ENCODE measurements around the gene ARFGAP2.

Gene ARFGAP2

DNA sequence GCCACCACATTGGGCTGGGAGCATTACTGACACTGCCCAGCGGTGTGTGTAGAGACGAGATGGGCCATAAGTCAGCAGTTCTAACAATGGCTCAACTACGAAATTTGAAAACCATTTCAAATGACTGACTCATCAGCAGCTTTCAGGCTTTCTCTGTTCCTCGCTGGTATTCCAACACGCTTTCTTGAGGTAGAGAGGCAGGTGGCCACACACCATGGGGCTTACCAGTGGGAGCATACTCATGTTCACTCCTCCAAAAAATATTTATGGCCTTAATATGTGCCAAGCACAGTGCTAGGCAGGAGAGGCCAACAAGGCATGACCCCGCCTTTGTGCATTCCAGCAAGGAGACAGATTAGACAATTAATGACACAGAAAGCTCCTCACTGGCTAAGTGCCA, 20.3 kb downstream of the ARFGAP2 start:
- CTCF ChIA-PET: interaction anchor here (1.7 to 2.4 kb wide), 2 partner anchors 10 to 260 kb away, joined by 4 to 10 read pairs; no protein-coding TSS in a partner anchor
- Mint-ChIP-seq H3K9me3 (no peaks in the 10 kb centered on the region), H3K36me3 (no peaks in the 10 kb centered on the region), H3K4me3 (no peak overlapping the region), H3K27me3 (no peaks in the 10 kb centered on the region), H3K4me1 (peaks cover 40% of the 10 kb centered on the region), H3K27ac (no peak overlapping the region)
- DNase-seq: no peak

DNA sequence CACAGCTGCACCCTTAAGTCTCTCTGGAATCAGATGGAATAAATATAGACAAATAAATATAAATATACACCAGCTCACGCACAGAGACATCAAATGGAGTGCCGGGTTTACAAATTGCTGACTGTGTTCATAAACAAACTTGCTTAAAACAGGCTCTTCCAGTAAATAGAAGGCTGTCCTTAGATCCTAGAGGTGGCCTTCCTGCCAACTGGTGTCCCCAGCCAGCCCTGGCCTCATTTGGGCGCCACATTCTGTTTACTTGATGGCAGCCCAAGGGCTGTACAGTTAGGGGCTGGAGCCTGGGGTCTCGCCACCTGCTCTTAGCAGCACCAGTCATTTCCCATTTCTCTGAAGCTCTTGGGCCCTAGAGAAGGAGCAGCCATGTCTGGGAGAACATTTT, 20.8 kb downstream of the ARFGAP2 start:
- no peaks in the 10 kb centered on the region for H3K9me3 Mint-ChIP-seq

DNA sequence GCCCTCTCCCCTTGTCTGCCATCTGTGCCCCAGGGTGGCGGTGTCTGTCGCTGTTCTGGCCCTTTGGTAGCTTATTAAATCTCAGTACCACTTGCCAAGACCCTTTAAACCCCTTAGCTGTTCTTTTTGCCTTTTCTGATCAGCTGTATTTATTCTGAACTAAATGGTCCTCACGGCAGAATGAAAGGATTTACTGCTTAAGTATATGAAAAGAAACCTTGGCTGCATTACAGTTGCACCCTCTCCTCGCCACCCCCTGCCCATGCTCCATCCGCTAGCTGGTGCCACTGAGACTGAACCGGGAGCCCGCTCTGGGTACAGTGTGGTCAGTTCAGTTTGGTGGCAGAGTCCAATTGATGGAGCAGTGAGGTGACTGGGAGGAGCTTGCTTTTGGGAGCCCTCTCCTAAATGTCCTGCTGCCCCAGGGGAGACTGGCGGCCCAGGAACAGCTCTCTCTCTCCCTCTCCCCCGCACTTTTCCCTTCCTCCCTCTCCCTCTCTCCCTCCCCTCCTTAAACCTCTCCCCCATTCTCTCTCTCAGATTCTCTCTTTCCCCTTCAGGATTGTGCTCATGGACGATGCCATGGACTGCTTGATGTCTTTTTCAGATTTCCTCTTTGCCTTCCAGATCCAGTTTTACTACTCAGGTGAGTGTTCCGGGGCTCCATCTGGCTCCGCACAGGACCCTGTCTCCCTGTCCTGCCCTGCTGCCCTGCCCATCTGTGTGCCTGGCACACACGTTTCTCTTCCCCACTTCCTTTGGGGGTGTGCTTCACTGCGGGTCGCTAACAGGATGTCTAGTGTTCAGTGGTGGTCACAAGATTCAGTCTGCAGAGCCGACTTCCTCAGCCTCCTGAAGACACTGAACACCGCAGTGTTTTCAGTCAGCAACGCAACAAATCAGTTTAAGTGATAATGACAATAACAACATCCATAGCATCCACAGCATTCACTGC, 21.8 kb downstream of the ARFGAP2 start:
- CTCF ChIA-PET: interaction anchor here (0.7 to 3.1 kb wide), 13 partner anchors 9 to 766 kb away, joined by 3 to 22 read pairs (median 3); no protein-coding TSS in a partner anchor
- Mint-ChIP-seq H3K4me1 (peaks cover 40% of the 10 kb centered on the region), H3K36me3 (no peaks in the 10 kb centered on the region), H3K27ac (peak overlapping the region; percentile 89), H3K27me3 (no peaks in the 10 kb centered on the region), H3K9me3 (no peaks in the 10 kb centered on the region), H3K4me3 (peak overlapping the region; percentile 40)
- peak; percentile 64 for DNase-seq

More for the DNA sequence above, 20.8 kb downstream of the ARFGAP2 start:
- no peak overlapping the region for H3K27ac Mint-ChIP-seq
- no peaks in the 10 kb centered on the region for H3K36me3 Mint-ChIP-seq
- no peaks in the 10 kb centered on the region for H3K27me3 Mint-ChIP-seq
- H3K4me1 Mint-ChIP-seq: peaks cover 40% of the 10 kb centered on the region
- no peak for DNase-seq
- no peak overlapping the region for H3K4me3 Mint-ChIP-seq
- CTCF ChIA-PET: interaction anchor here (1.7 to 2.4 kb wide), 2 partner anchors 11 to 260 kb away, joined by 4 to 10 read pairs; no protein-coding TSS in a partner anchor

DNA sequence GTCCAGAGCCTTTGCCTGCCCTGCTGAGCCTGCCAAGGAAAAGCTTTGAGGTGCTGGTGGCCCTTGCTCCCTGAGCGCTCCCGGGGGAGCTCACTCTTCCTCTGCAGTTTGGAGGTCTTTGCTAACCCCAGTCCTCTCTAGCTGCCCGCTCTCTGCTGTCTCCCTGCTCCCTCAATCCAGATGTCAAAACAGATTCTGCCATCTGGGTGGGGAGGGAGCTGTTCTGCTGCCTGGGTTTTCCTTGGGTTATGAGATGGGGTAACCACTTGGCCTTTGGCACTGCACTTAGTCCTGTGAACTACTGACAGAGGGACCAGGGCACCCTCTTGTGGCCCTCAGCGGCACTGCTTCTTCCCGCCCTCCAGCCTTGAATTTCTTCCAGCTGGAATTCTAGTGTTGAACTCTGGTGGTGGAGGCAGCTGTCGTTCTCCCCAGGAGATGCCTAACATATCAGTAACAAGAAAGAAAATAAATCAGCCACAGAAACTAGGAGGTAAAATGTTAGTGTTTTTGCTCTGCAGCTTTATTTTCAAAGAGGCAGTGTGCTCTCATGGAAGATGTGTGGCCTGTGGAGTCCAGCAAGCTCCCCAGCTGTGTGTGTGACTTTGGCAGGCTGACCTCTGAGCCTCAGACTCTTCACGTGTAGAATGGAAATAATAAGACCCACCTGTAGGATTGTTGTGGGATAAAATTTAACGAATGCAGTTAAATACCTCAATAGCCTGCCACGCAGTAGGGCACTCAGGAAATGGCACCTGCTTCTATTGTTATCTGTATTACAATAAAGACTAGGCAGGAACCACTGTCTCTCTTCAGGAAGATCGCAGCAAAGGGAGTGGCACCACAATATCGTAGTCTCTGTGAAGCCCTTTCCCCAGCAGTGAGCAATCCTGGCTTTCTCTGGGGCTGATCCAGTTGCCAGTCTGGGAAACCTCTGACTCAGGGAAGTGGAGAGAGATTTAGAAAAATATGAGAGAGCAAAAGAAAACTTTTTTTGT, 23.4 kb downstream of the ARFGAP2 start:
- Mint-ChIP-seq H3K27me3 (no peaks in the 10 kb centered on the region), H3K9me3 (no peaks in the 10 kb centered on the region), H3K27ac (peak overlapping the region; percentile 78), H3K36me3 (no peaks in the 10 kb centered on the region), H3K4me3 (no peak overlapping the region), H3K4me1 (peaks cover 39% of the 10 kb centered on the region)
- peak; percentile 71 for DNase-seq
- CTCF ChIA-PET: interaction anchor here (0.6 to 3.1 kb wide), 26 partner anchors 9 to 282 kb away, joined by 3 to 22 read pairs (median 6); partner anchors contain the start of gene LRP4

DNA sequence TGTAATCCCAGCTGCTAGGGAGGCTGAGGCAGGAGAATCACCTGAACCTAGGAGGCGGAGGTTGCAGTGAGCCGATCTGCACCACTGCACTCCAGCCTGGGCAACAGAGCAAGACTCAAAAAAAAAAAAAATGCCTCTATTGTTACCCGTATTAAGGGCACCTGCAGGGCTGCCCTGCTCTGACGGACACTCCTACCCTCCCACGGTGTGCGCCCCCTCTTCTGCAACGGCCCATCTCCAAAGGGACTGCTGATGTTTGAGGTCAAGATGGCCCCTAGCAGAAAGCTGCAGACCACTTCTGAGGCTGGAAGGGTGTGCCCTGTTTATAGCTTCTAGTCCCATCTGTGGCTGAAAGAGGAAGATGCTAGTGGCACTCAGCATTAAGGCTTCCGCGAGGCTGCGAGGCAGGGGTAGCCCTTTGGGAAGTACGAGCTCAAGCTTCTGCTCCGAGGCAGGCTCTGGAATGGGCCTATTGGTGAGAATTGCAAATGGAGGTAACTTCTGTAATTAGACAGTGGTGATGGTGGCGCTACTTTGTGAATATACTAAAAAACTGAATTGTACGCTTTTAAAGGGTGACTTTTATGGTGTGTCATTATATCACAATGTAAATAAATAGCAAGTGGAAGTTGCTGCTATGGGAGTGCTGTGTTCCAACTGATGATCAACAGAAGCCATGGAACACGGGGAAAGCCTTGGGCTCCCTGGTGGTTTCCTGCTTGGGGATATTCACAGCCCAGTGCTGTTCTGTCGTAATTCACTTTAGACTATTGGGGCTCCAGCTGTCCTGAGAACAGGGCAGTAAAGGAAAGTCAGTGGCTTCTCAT, 24.3 kb downstream of the ARFGAP2 start:
- Mint-ChIP-seq H3K4me1 (peaks cover 38% of the 10 kb centered on the region), H3K27me3 (no peaks in the 10 kb centered on the region), H3K36me3 (no peaks in the 10 kb centered on the region), H3K9me3 (no peaks in the 10 kb centered on the region), H3K4me3 (no peak overlapping the region), H3K27ac (no peak overlapping the region)
- DNase-seq: no peak
- CTCF ChIA-PET: interaction anchor here (0.7 to 3.1 kb wide), 25 partner anchors 10 to 451 kb away, joined by 3 to 22 read pairs (median 6); partner anchors contain the start of gene LRP4

DNA sequence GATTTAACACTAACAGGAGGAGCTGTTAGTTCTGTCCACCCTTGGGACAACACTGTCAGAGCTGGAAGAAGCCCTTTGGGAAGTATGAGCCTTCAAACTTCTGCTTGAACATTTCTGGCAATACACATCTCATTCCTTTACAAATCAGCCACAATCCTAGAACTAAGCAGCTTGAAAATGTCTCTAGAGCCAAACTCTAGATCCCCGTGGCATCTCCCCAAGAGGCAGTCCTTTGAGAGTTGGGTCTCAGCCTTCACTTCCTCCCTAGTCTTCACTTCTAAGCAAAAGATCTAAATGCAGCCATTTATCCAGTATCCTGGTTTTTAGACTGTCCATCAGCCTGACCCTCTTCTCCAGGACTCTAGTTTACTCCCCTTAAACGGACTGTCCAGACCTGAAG, 26.9 kb downstream of the ARFGAP2 start:
- no peak for DNase-seq
- Mint-ChIP-seq H3K4me3 (no peak overlapping the region), H3K9me3 (no peaks in the 10 kb centered on the region), H3K36me3 (no peaks in the 10 kb centered on the region), H3K4me1 (peaks cover 20% of the 10 kb centered on the region), H3K27ac (no peak overlapping the region), H3K27me3 (no peaks in the 10 kb centered on the region)
- CTCF ChIA-PET: no interaction called here

DNA sequence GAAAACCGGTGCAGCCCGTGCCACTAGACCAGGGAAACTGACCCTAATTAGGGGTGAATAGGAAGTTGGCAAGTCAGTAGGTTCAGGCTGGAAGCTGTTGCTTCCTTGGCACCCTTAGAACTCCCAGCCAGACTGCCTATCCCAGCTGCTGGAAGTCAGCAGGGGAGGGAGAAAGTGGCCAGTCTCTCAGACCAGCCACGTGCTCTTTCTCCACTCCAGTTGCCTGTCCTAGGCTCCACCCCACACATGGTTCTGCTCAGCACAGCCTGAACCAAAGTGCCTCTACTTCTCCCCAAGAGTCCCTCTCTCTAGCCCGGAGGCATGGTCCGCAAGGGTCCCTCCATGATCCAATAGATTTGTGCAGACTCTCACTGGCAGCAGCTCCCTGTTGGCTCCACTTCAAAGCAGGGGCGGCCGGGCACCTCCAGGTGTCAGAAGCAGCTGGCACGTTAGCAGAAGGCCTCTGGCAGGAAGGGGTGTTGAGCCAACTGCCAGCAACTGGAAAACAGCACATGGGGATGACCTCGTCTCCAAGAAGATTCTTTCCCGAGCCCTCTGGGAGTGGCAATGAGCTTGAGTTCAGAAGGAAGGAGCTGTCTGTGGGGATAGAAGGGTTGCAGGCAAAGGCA, 27.7 kb downstream of the ARFGAP2 start:
- Mint-ChIP-seq H3K27me3 (no peaks in the 10 kb centered on the region), H3K9me3 (no peaks in the 10 kb centered on the region), H3K27ac (no peak overlapping the region), H3K4me3 (no peak overlapping the region), H3K36me3 (no peaks in the 10 kb centered on the region), H3K4me1 (peaks cover 12% of the 10 kb centered on the region)
- CTCF ChIA-PET: no interaction called here
- DNase-seq: no peak

DNA sequence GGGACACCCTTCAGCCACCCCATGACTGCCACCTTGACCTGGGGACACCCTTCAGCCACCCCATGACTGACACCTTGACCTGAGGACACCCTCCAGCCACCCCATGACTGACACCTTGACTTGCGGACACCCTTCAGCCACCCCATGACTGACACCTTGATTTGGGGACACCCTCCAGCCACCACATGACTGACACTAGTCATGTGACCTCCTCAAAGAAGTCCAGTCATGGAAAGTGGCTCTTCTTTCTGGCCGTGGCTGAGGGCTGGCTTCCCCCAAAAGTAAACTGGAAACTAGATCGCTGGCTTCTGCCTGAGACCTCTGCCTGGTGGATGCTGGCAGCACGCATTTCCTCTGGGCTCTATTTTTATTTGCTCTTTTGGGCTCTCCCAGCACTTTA, 28.4 kb downstream of the ARFGAP2 start:
- H3K27ac Mint-ChIP-seq: no peak overlapping the region
- CTCF ChIA-PET: no interaction called here
- H3K4me3 Mint-ChIP-seq: no peak overlapping the region
- H3K27me3 Mint-ChIP-seq: no peaks in the 10 kb centered on the region
- no peaks in the 10 kb centered on the region for H3K9me3 Mint-ChIP-seq
- peaks cover 6% of the 10 kb centered on the region for H3K4me1 Mint-ChIP-seq
- no peaks in the 10 kb centered on the region for H3K36me3 Mint-ChIP-seq
- no peak for DNase-seq

DNA sequence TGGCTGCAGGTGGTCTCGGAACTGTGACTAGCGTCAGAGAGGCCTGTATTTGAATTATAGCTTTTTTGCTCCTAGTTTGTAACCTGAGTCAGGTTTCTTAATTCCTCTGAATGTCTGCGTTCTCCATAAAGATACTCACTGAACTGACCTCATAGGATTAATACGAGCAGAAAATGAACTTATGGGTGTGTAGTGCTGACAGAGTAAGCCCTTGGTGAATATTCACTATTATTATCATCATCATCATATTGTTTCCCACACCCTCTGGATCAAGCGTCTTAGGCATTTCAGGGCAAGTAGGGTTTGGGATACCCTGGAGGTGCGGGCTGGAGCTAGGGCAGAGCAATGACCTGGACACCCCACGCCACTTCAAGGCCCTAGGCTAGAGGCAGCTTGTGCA, 29.0 kb downstream of the ARFGAP2 start:
- no peak for DNase-seq
- CTCF ChIA-PET: no interaction called here
- H3K27me3 Mint-ChIP-seq: no peaks in the 10 kb centered on the region
- H3K36me3 Mint-ChIP-seq: no peaks in the 10 kb centered on the region
- no peak overlapping the region for H3K27ac Mint-ChIP-seq
- H3K9me3 Mint-ChIP-seq: no peaks in the 10 kb centered on the region
- H3K4me3 Mint-ChIP-seq: no peak overlapping the region
- peaks cover 2% of the 10 kb centered on the region for H3K4me1 Mint-ChIP-seq

DNA sequence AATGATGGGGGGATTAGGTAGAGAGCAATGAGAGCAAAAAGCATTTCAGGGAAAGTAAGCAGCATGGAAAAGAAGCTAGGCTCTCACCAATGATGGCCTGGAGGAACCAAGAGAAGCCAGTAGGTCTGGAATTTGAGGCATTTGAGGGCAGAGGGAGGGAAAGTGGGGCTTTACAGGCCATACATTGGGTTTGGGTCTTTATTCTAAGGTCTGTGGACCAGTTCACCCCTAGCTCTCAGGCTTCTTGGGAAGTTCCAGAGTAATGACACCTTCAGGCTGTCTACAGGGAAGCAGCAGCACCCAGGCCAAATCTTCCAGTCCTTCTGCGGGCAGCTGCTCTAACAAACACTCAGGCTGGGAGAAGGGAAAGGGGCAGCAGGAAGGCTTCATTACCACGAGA, 29.4 kb downstream of the ARFGAP2 start:
- CTCF ChIA-PET: no interaction called here
- no peak overlapping the region for H3K27ac Mint-ChIP-seq
- H3K4me1 Mint-ChIP-seq: no peaks in the 10 kb centered on the region
- H3K9me3 Mint-ChIP-seq: no peaks in the 10 kb centered on the region
- H3K36me3 Mint-ChIP-seq: no peaks in the 10 kb centered on the region
- DNase-seq: no peak
- no peak overlapping the region for H3K4me3 Mint-ChIP-seq
- no peaks in the 10 kb centered on the region for H3K27me3 Mint-ChIP-seq

DNA sequence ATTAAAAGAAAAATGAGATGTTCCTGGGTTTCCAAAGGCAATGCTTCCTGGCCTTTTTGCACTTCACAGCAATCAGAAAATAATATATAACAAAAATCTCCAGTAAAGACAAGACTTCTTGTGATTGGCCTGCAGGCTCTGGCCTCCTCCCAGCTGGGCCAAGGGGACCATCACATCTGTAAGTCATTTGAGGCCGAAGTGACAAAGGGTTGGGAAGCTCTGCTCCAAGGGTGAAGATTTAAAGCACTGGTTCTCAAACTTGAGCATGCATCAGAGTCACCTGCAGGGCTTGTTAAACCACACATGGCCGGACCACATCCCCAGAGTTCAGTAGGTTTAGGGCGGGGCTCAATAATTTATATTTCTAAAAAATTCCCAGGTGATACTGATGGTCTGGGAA, 32.1 kb downstream of the ARFGAP2 start:
- Mint-ChIP-seq H3K27ac (no peak overlapping the region), H3K9me3 (no peaks in the 10 kb centered on the region), H3K4me3 (no peak overlapping the region), H3K4me1 (no peaks in the 10 kb centered on the region), H3K27me3 (no peaks in the 10 kb centered on the region), H3K36me3 (no peaks in the 10 kb centered on the region)
- CTCF ChIA-PET: interaction anchor here (0.6 kb wide), 1 partner anchor 310 kb away, joined by 3 read pairs; no protein-coding TSS in a partner anchor
- no peak for DNase-seq

DNA sequence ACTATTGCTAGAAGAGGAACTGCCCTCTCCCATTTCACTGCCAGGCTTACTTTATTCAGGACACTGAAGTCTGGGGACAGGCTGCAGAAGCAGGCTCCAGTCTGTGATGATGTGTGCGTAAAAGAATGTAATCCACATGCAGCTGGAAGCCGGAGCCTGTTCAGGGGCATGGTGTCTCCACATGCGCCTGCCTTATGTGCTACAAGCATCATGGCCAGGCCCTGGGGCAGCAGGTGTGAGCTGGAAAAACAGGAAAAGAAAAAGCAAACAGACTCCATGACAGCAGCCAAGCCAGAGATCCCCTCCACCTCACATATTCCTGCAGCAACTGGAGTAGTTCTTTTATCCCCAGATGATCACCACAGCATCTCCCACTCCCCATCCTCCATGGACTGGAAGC, 33.4 kb downstream of the ARFGAP2 start:
- no peak for DNase-seq
- Mint-ChIP-seq H3K27me3 (no peaks in the 10 kb centered on the region), H3K4me3 (no peak overlapping the region), H3K9me3 (no peaks in the 10 kb centered on the region), H3K36me3 (no peaks in the 10 kb centered on the region), H3K27ac (no peak overlapping the region), H3K4me1 (peaks cover 4% of the 10 kb centered on the region)
- CTCF ChIA-PET: interaction anchor here (2.5 kb wide), 1 partner anchor 10 kb away, joined by 11 read pairs; no protein-coding TSS in a partner anchor

DNA sequence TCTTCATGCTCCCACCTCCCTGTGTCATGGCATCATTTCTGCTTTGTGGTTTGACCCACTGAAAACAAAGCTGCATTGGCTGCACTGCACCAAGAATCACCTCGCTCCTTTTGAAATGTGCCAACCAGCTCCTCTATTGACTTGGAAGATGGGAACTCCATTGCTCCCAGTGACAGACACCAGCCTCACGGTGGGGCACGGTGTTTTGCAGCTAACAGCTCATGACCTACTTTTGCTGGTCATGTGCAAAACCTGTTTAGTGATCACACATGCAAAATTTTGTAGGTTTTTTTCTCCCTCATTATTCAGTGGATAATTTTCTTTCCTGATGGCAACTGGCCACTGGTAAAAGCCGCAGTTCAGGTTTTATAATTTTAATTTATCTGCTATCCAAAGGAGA, 36.8 kb downstream of the ARFGAP2 start:
- peaks cover 4% of the 10 kb centered on the region for H3K4me1 Mint-ChIP-seq
- DNase-seq: no peak
- H3K4me3 Mint-ChIP-seq: no peak overlapping the region
- no peak overlapping the region for H3K27ac Mint-ChIP-seq
- H3K36me3 Mint-ChIP-seq: peaks cover 5% of the 10 kb centered on the region
- H3K9me3 Mint-ChIP-seq: no peaks in the 10 kb centered on the region
- H3K27me3 Mint-ChIP-seq: no peaks in the 10 kb centered on the region
- CTCF ChIA-PET: interaction anchor here (2.7 kb wide), 1 partner anchor 14 kb away, joined by 14 read pairs; no protein-coding TSS in a partner anchor

Measured in activated naive CD4-positive, alpha-beta T cell treated with anti-CD3 and anti-CD28 coated beads, Interleukin-2, amount 10 ng/mL, durations not matched to agents 7 days and 5 days (primary cell).